Mesothelial cell of epicardium (in vitro differentiated cells): Measurements from ENCODE around the gene AKAP7. TPM values are rescaled to one million over a fixed set of nuclear protein-coding genes. Genes with fewer than 3 reads are reported as not detected.

Source experiments
- DNase-seq, 2 experiments: peaks; one replicate each; pipeline ENCODE4 v3.0.0; 2021; ENCODE audit warnings: low spot score in 2 of 2; ENCODE audit not compliant: unreplicated experiment in 2 of 2
- H3K27ac Mint-ChIP-seq: 2 replicates; pipeline ENCODE4 v1.8.0; 2021; ENCODE audit warnings: mixed read lengths
- H3K27me3 Mint-ChIP-seq: 2 replicates; pipeline ENCODE4 v1.8.0; 2021; ENCODE audit warnings: low read depth, mixed read lengths
- H3K36me3 Mint-ChIP-seq: 2 replicates; pipeline ENCODE4 v1.8.0; 2021; ENCODE audit warnings: mixed read lengths
- H3K4me1 Mint-ChIP-seq: 2 replicates; pipeline ENCODE4 v1.8.0; 2021; ENCODE audit warnings: mixed read lengths
- H3K4me3 Mint-ChIP-seq: 2 replicates; pipeline ENCODE4 v1.8.0; 2021; ENCODE audit warnings: mild to moderate bottlenecking, moderate library complexity, mixed read lengths
- H3K9me3 Mint-ChIP-seq: 2 replicates; pipeline ENCODE4 v1.8.0; 2021; ENCODE audit warnings: mixed read lengths
- CTCF ChIP-seq: fragments of 200-600 bp; sonication (generic); IDR thresholded peaks from one replicate; pipeline ENCODE4 v1.5.0; 2021; ENCODE audit warnings: antibody characterized with exemption; ENCODE audit not compliant: unreplicated experiment
- total RNA-seq: library from RNA; stranded (reverse); gene quantifications from 3 replicates; pipeline ENCODE4 v1.2.1, GENCODE V29; 2021

Gene AKAP7
- total RNA-seq, 1 donor from 2014 or later: 10.0 TPM

GRCh38 chr6:131268303-131268702 is 133.0 kb downstream of the AKAP7 start:
- peaks cover 10% of the 10 kb centered on the region for H3K9me3 Mint-ChIP-seq
- no peak overlapping the region for H3K4me3 Mint-ChIP-seq
- H3K27me3 Mint-ChIP-seq: no peaks in the 10 kb centered on the region
- peaks cover 5% of the 10 kb centered on the region for H3K4me1 Mint-ChIP-seq
- no peak overlapping the region for H3K27ac Mint-ChIP-seq
- TF ChIP-seq CTCF: no peak
- peaks cover 22% of the 10 kb centered on the region for H3K36me3 Mint-ChIP-seq
- no peak for DNase-seq

- DNase-seq: no peak
- Mint-ChIP-seq H3K4me1 (peaks cover 5% of the 10 kb centered on the region), H3K9me3 (peaks cover 20% of the 10 kb centered on the region), H3K36me3 (peaks cover 25% of the 10 kb centered on the region), H3K27me3 (no peaks in the 10 kb centered on the region), H3K27ac (no peak overlapping the region), H3K4me3 (no peak overlapping the region)
- no peak for TF ChIP-seq CTCF
These were observed 134.5 kb downstream of the AKAP7 start for GRCh38 chr6:131269565-131270391.

GRCh38 chr6:131270534-131270933 is 135.3 kb downstream of the AKAP7 start:
- peaks cover 5% of the 10 kb centered on the region for H3K4me1 Mint-ChIP-seq
- H3K4me3 Mint-ChIP-seq: no peak overlapping the region
- peaks cover 25% of the 10 kb centered on the region for H3K36me3 Mint-ChIP-seq
- H3K27ac Mint-ChIP-seq: no peak overlapping the region
- TF ChIP-seq CTCF: no peak
- no peak for DNase-seq
- H3K9me3 Mint-ChIP-seq: peaks cover 20% of the 10 kb centered on the region
- H3K27me3 Mint-ChIP-seq: no peaks in the 10 kb centered on the region

- Mint-ChIP-seq H3K9me3 (peaks cover 20% of the 10 kb centered on the region), H3K36me3 (peaks cover 12% of the 10 kb centered on the region), H3K27me3 (no peaks in the 10 kb centered on the region), H3K4me1 (no peaks in the 10 kb centered on the region), H3K4me3 (no peak overlapping the region), H3K27ac (no peak overlapping the region)
- TF ChIP-seq CTCF: no peak
- DNase-seq: no peak
These were observed 140.0 kb downstream of the AKAP7 start for GRCh38 chr6:131275273-131275672.

- Mint-ChIP-seq H3K36me3 (peaks cover 4% of the 10 kb centered on the region), H3K4me1 (peaks cover 8% of the 10 kb centered on the region), H3K27ac (no peak overlapping the region), H3K4me3 (no peak overlapping the region), H3K27me3 (no peaks in the 10 kb centered on the region), H3K9me3 (peaks cover 14% of the 10 kb centered on the region)
- TF ChIP-seq CTCF: no peak
- DNase-seq: no peak
These were observed 142.3 kb downstream of the AKAP7 start for GRCh38 chr6:131277591-131277990.
